ENCODE measurements around the gene WNT8B.

- TF ChIP-seq GATA2 (IDR thresholded peaks at IDR 0.05; ENCODE audit: low read depth, low read length) (no peak), GATA3 (IDR thresholded peaks at IDR 0.05; ENCODE audit: low read depth, low read length) (no peak)
These were observed 35.4 kb upstream of the WNT8B start for GRCh38 chr10:100427374-100427773.
